HCT116 (cell line): ENCODE data around the gene CDCP1. TPM values are rescaled to one million over a fixed set of nuclear protein-coding genes. Genes with fewer than 3 reads are reported as not detected.

Experiments used
- ATAC-seq: fragments of 200-7000 bp; cut with Tn5 transposase; 2 replicates; pipeline ENCODE4 v1.9.1; 2020; ENCODE audit warnings: mild to moderate bottlenecking, moderate library complexity
- BruUV-seq: library from RNA; stranded (reverse); fragments of 400-500 nt; replicated peaks from 2 replicates; lab custom pipeline; 2021; lab: Mats Ljungman, UMichigan
- CTCF ChIA-PET: fragments of 300-600 bp; sonication (Branson Sonifier 250); formaldehyde crosslinking; loops from one replicate; lab custom pipeline; 2021; ENCODE audit warnings: antibody characterized with exemption; lab: Charles Lee
- POLR2A ChIA-PET: fragments of 300-600, 350-600 bp; sonication (Branson Sonifier 250); formaldehyde crosslinking; loops from one replicate; lab custom pipeline; 2021; ENCODE audit warnings: antibody characterized with exemption; lab: Charles Lee
- RAD21 ChIA-PET, 2 experiments: fragments of 300-600 bp; sonication (Branson Sonifier 250); formaldehyde crosslinking; loops; one replicate each; lab custom pipeline; 2023; ENCODE audit warnings: low total read pairs in 2 of 2; ENCODE audit not compliant: uncharacterized antibody in 2 of 2, unreplicated experiment in 2 of 2, low non-redundant PET in 1 of 2; lab: Charles Lee
- DNase-seq: peaks from one replicate; pipeline ENCODE4 v3.0.0-alpha.2; 2010; ENCODE audit warnings: low read depth, low spot score
- H2AFZ ChIP-seq: fragments of 200-600 bp; shearing (Covaris generic), sonication (generic); 2 replicates; pipeline ENCODE4 v1.6.1; 2017; ENCODE audit warnings: low read depth, mixed run types, mixed read lengths, antibody characterized with exemption, low read length; ENCODE audit not compliant: poor library complexity, severe bottlenecking
- H3K27ac ChIP-seq: 2 replicates; pipeline ENCODE4 v1.5.1; 2012; ENCODE audit warnings: low read depth, low read length
- H3K27me3 ChIP-seq: fragments of 200-600 bp; sonication (generic); 2 replicates; pipeline ENCODE4 v1.6.1; 2016; ENCODE audit warnings: mixed run types, low read length, mixed read lengths; ENCODE audit not compliant: insufficient read depth
- H3K36me3 ChIP-seq, 2 experiments: fragments of 200-500 bp in 1 of 2; fragments of 200-600 bp in 1 of 2; sonication (Bioruptor generic) in 1 of 2; sonication (generic) in 1 of 2; 2 replicates each; pipeline versions ENCODE4 v1.5.1 to v1.6.1; 2014 to 2016; ENCODE audit warnings: low read length in 2 of 2, inconsistent platforms in 1 of 2, mixed read lengths in 1 of 2, mixed run types in 1 of 2; ENCODE audit not compliant: insufficient read depth in 2 of 2, control insufficient read depth in 1 of 2
- H3K4me1 ChIP-seq, 2 experiments: fragments of 200-600 bp in 1 of 2; sonication (generic) in 1 of 2; 2 replicates each; pipeline versions ENCODE4 v1.5.1 to v1.6.1; 2012 to 2017; ENCODE audit warnings: low read length in 2 of 2, inconsistent platforms in 1 of 2, mild to moderate bottlenecking in 1 of 2, mixed read lengths in 1 of 2, mixed run types in 1 of 2, moderate library complexity in 1 of 2; ENCODE audit not compliant: insufficient read depth in 2 of 2, control insufficient read depth in 1 of 2
- H3K4me2 ChIP-seq: fragments of 200-600 bp; sonication (generic); 2 replicates; pipeline ENCODE4 v1.6.1; 2017; ENCODE audit warnings: mixed run types, low read length, mixed read lengths
- H3K4me3 ChIP-seq, 2 experiments: fragments of 200-600 bp in 1 of 2; sonication (generic) in 1 of 2; replicated peaks in 1 of 2; 2 replicates each; pipeline ENCODE4 v1.5.1; 2011 to 2016; ENCODE audit warnings: low read length in 2 of 2, control low read depth in 1 of 2, low read depth in 1 of 2, mild to moderate bottlenecking in 1 of 2, mixed read lengths in 1 of 2, mixed run types in 1 of 2
- H3K79me2 ChIP-seq: fragments of 200-600 bp; sonication (generic); 2 replicates; pipeline ENCODE4 v1.6.1; 2017; ENCODE audit warnings: mild to moderate bottlenecking, mixed run types, low read length, moderate library complexity, mixed read lengths; ENCODE audit not compliant: insufficient read depth
- H3K9ac ChIP-seq: fragments of 200-600 bp; sonication (generic); 2 replicates; pipeline ENCODE4 v1.6.1; 2016; ENCODE audit warnings: low read length, mixed read lengths
- H3K9me2 ChIP-seq: fragments of 200-600 bp; sonication (generic), shearing (Covaris generic); 2 replicates; pipeline ENCODE4 v1.6.1; 2017; ENCODE audit warnings: mixed run types, mild to moderate bottlenecking, moderate library complexity; ENCODE audit not compliant: insufficient read depth
- H3K9me3 ChIP-seq, 2 experiments: fragments of 200-500 bp in 1 of 2; fragments of 200-600 bp in 1 of 2; sonication (Bioruptor generic) in 1 of 2; sonication (generic) in 1 of 2; 2 replicates each; pipeline ENCODE4 v1.6.1; 2014 to 2017; ENCODE audit warnings: low read length in 2 of 2, mixed read lengths in 2 of 2, inconsistent platforms in 1 of 2, low read depth in 1 of 2, mild to moderate bottlenecking in 1 of 2, mixed run types in 1 of 2, moderate library complexity in 1 of 2; ENCODE audit not compliant: control insufficient read depth in 1 of 2, insufficient read depth in 1 of 2
- H4K20me1 ChIP-seq: fragments of 200-600 bp; sonication (generic), shearing (Covaris generic); 2 replicates; pipeline ENCODE4 v1.6.1; 2017; ENCODE audit warnings: mixed run types, mild to moderate bottlenecking, moderate library complexity; ENCODE audit not compliant: insufficient read depth
- CTCF ChIP-seq, 3 experiments: fragments of 200-600 bp in 1 of 3; sonication (generic) in 1 of 3; IDR thresholded peaks in 2 of 3; conservative IDR thresholded peaks in 1 of 3; 2 replicates each; pipeline ENCODE4 v1.5.1; 2012 to 2017; ENCODE audit warnings: low read depth in 2 of 3, low read length in 2 of 3, antibody characterized with exemption in 1 of 3, borderline replicate concordance in 1 of 3, control low read depth in 1 of 3, mild to moderate bottlenecking in 1 of 3, mixed read lengths in 1 of 3, mixed run types in 1 of 3, moderate library complexity in 1 of 3; ENCODE audit not compliant: insufficient read depth in 1 of 3
- EGR1 ChIP-seq: IDR thresholded peaks from 2 replicates; pipeline ENCODE4 v1.6.1; 2012; ENCODE audit warnings: low read depth
- ELF1 ChIP-seq: IDR thresholded peaks from 2 replicates; pipeline ENCODE4 v1.6.1; 2012; ENCODE audit warnings: low read depth, borderline replicate concordance
- EZH2 ChIP-seq: fragments of 200-600 bp; sonication (generic); IDR thresholded peaks from 2 replicates; pipeline ENCODE4 v1.6.1; 2017; ENCODE audit warnings: antibody characterized with exemption, mixed run types
- FOSL1 ChIP-seq: IDR thresholded peaks from 2 replicates; pipeline ENCODE4 v1.6.1; 2012; ENCODE audit warnings: low read depth
- MAX ChIP-seq: IDR thresholded peaks from 2 replicates; pipeline ENCODE4 v1.6.1; 2012
- POLR2A ChIP-seq: IDR thresholded peaks from 2 replicates; pipeline ENCODE4 v1.7.0; 2011; ENCODE audit warnings: borderline replicate concordance; ENCODE audit not compliant: insufficient read depth, insufficient read length; ENCODE audit errors: extremely low read depth
- RAD21 ChIP-seq: IDR thresholded peaks from 2 replicates; pipeline ENCODE4 v1.6.1; 2012; ENCODE audit warnings: low read depth, mild to moderate bottlenecking
- REST ChIP-seq: IDR thresholded peaks from 2 replicates; pipeline ENCODE4 v1.6.1; 2012; ENCODE audit warnings: low read depth
- SIN3A ChIP-seq: IDR thresholded peaks from 2 replicates; pipeline ENCODE4 v1.6.1; 2012; ENCODE audit warnings: low read depth
- SP1 ChIP-seq: IDR thresholded peaks from 2 replicates; pipeline ENCODE4 v1.6.1; 2012; ENCODE audit warnings: low read depth
- YY1 ChIP-seq: IDR thresholded peaks from 2 replicates; pipeline ENCODE4 v1.6.1; 2011; ENCODE audit warnings: low read length, low read depth, moderate library complexity, mild to moderate bottlenecking; ENCODE audit not compliant: insufficient replicate concordance; ENCODE audit errors: extremely low read depth
- ZFX ChIP-seq: fragments of 450-650 bp; IDR thresholded peaks from 2 replicates; pipeline ENCODE4 v1.6.1; 2017
- ZNF274 ChIP-seq: fragments of 200-500 bp; sonication (Bioruptor generic); IDR thresholded peaks from 2 replicates; pipeline ENCODE4 v1.6.1; 2014; ENCODE audit warnings: mild to moderate bottlenecking, low read depth, low read length, inconsistent platforms
- intact Hi-C: fragments of 100-400 bp; cut with micrococcal nuclease; formaldehyde crosslinking; loops from 2 replicates; pipeline ENCODE4 v1.10.0; 2022
- total RNA-seq: library from RNA; stranded (reverse); gene quantifications from one replicate; pipeline ENCODE4 v1.2.1, GENCODE V29; 2021; ENCODE audit not compliant: unreplicated experiment

The CDCP1 gene
- total RNA-seq, 1 experiment from 2014 or later = 196 TPM

GRCh38 chr3:45064512-45065372, 81.4 kb downstream of the CDCP1 start (continued):
- TF ChIP-seq YY1 (peak; percentile 8), SP1 (peak; percentile 44; the same call in 1 of the 2 replicates), MAX (no peak), ZFX (no peak), ELF1 (no peak)

GRCh38 chr3:45062697-45063070, 83.5 kb downstream of the CDCP1 start:
- H3K27ac ChIP-seq = no peak overlapping the region
- H3K9me2 ChIP-seq = no peaks in the 10 kb centered on the region
- no peak for DNase-seq
- no peak overlapping the region for H3K4me3 ChIP-seq
- ATAC-seq = no peak
- H2AFZ ChIP-seq = no peak overlapping the region
- TF ChIP-seq RAD21 = no peak
- no peak for TF ChIP-seq EGR1
- TF ChIP-seq SIN3A = no peak
- no peak for TF ChIP-seq EZH2
- no peak for TF ChIP-seq ZNF274
- TF ChIP-seq REST = no peak
- TF ChIP-seq FOSL1 = no peak
- TF ChIP-seq POLR2A = no peak
- TF ChIP-seq CTCF (IDR thresholded peaks at IDR 0.05 in 2 of 3, conservative IDR thresholded peaks at IDR 0.05 in 1 of 3; ENCODE audit: borderline replicate concordance in 1 of 3, insufficient read depth in 1 of 3, low read depth in 2 of 3, low read length in 2 of 3) = no peak
- TF ChIP-seq ELF1 = no peak
- intact Hi-C loops = no loop called here
- H3K4me2 ChIP-seq = no peak overlapping the region
- H3K27me3 ChIP-seq = no peaks in the 10 kb centered on the region
- BruUV-seq = no TSS peak
- ChIA-PET POLR2A (interaction anchor here (0.7 to 0.8 kb wide), 2 partner anchors 9 to 19 kb away, joined by 3 read pairs; no protein-coding TSS in a partner anchor), RAD21 (no interaction called here), CTCF (interaction anchor here (1.2 kb wide), 1 partner anchor 22 kb away, joined by 3 read pairs; no protein-coding TSS in a partner anchor)
- no peaks in the 10 kb centered on the region for H3K79me2 ChIP-seq
- H3K9me3 ChIP-seq = no peaks in the 10 kb centered on the region
- H3K4me1 ChIP-seq = peaks cover 4 to 39% of the 10 kb centered on the region in 2 experiments; a peak in 3 of 4 replicates
- no peaks in the 10 kb centered on the region for H4K20me1 ChIP-seq
- H3K9ac ChIP-seq = no peak overlapping the region
- no peaks in the 10 kb centered on the region for H3K36me3 ChIP-seq
